SK-MEL-5 (cell line): ENCODE data around the gene CTBP1. TPM values are rescaled to one million over a fixed set of nuclear protein-coding genes. Genes with fewer than 3 reads are reported as not detected.

ENCODE experiments used
- DNase-seq: peaks from one replicate; pipeline ENCODE4 v3.0.0-alpha.2; 2016; ENCODE audit warnings: low read depth, low spot score
- in situ Hi-C: cut with HindIII; loops from 2 replicates; pipeline ENCODE4 v1.10.0; 2016; ENCODE audit warnings: low sequenced_read_pairs, high pct_unique_total_duplicates, low pct_unique_long_range_greater_than_20kb
- total RNA-seq: library from RNA; depleted of rRNA; stranded (reverse); fragments of >200 nt; shearing (Covaris generic); gene quantifications from 2 replicates; pipeline ENCODE4 v1.2.3, GENCODE V29; 2014

The CTBP1 gene
- total RNA-seq, 1 experiment from 2014 or later, result 88.6 TPM

GRCh38 chr4:1258457-1258856, 9.5 kb upstream of the CTBP1 start:
- in situ Hi-C loops, result no loop called here

GRCh38 chr4:1255699-1256098, 6.8 kb upstream of the CTBP1 start:
- no peak for DNase-seq
- in situ Hi-C loops, result no loop called here

More at GRCh38 chr4:1258457-1258856, 9.5 kb upstream of the CTBP1 start:
- DNase-seq, result no peak

- DNase-seq, result no peak
- in situ Hi-C loops, result no loop called here
Observed at GRCh38 chr4:1255151-1255550, 6.2 kb upstream of the CTBP1 start.

- in situ Hi-C loops, result no loop called here
- no peak for DNase-seq
Observed at GRCh38 chr4:1253831-1254230, 4.9 kb upstream of the CTBP1 start.

GRCh38 chr4:1252928-1253492, 4.1 kb upstream of the CTBP1 start:
- no peak for DNase-seq
- in situ Hi-C loops, result no loop called here

- in situ Hi-C loops, result no loop called here
- no peak for DNase-seq
Observed at GRCh38 chr4:1251773-1252066, 2.8 kb upstream of the CTBP1 start.

GRCh38 chr4:1250921-1251772, 2.2 kb upstream of the CTBP1 start:
- DNase-seq, result no peak
- in situ Hi-C loops, result no loop called here

- in situ Hi-C loops, result no loop called here
- DNase-seq, result no peak
Observed at GRCh38 chr4:1250527-1250812, 1.5 kb upstream of the CTBP1 start.

GRCh38 chr4:1249731-1250526, 999 bp upstream of the CTBP1 start:
- in situ Hi-C loops, result no loop called here
- DNase-seq, result no peak

- in situ Hi-C loops, result no loop called here
- DNase-seq, result peak; percentile 78
Observed at GRCh38 chr4:1249148-1249730, 309 bp upstream of the CTBP1 start.

- in situ Hi-C loops, result no loop called here
- no peak for DNase-seq
Observed at GRCh38 chr4:1247864-1248244, 1.1 kb downstream of the CTBP1 start.

GRCh38 chr4:1246901-1247863, 1.7 kb downstream of the CTBP1 start:
- in situ Hi-C loops, result no loop called here
- no peak for DNase-seq

GRCh38 chr4:1246111-1246881, 2.6 kb downstream of the CTBP1 start:
- in situ Hi-C loops, result no loop called here
- DNase-seq, result no peak

GRCh38 chr4:1245481-1246051, 3.4 kb downstream of the CTBP1 start:
- in situ Hi-C loops, result no loop called here
- DNase-seq, result no peak

GRCh38 chr4:1244978-1245471, 3.9 kb downstream of the CTBP1 start:
- DNase-seq, result no peak
- in situ Hi-C loops, result no loop called here
